ENCODE measurements around the gene MYL12A.

- TF ChIP-seq EZH2phosphoT487 (IDR thresholded peaks at IDR 0.05; ENCODE audit: insufficient read depth, low read depth), result no peak
- no peak for TF ChIP-seq EZH2 (IDR thresholded peaks at IDR 0.05; ENCODE audit: insufficient read depth, poor library complexity, severe bottlenecking)
Measured at GRCh38 chr18:3256693-3257626, 9.4 kb downstream of the MYL12A start.

Measured in GM23248 (cell line).